Fibroblast of pulmonary artery (primary cell): ENCODE results near the gene POFUT2.
A peak's percentile ranks its signal among the peaks of the same experiment; 100 is the strongest.

Experiments used
- DNase-seq: peaks from one replicate; pipeline ENCODE4 v3.0.0-alpha.2; 2010; ENCODE audit warnings: low read depth
- H3K4me3 ChIP-seq: replicated peaks from 2 replicates; pipeline ENCODE4 v1.5.1; 2011; ENCODE audit warnings: low read depth, mild to moderate bottlenecking, control low read depth, low read length, moderate library complexity
- CTCF ChIP-seq: IDR thresholded peaks from 2 replicates; pipeline ENCODE4 v1.5.1; 2011; ENCODE audit warnings: mild to moderate bottlenecking, control low read depth, low read length, inconsistent platforms; ENCODE audit errors: missing control alignments

Gene POFUT2

GRCh38 chr21:45287438-45288391 lies at the start of gene POFUT2:
Gene POFUT2 (minus strand): TSS chr21:45287895. CDS start chr21:45287871, 24 bp downstream.
- peak; percentile 96 for DNase-seq
- no peak for TF ChIP-seq CTCF
- H3K4me3 ChIP-seq: peak within 1 kb of the TSS; percentile 76

GRCh38 chr21:45336870-45337269 lies 49.2 kb upstream of the POFUT2 start:
- TF ChIP-seq CTCF: no peak

GRCh38 chr21:45336535-45336810 lies 48.8 kb upstream of the POFUT2 start:
- no peak overlapping the region for H3K4me3 ChIP-seq
- TF ChIP-seq CTCF: no peak
- no peak for DNase-seq

More at GRCh38 chr21:45336870-45337269, 49.2 kb upstream of the POFUT2 start:
- H3K4me3 ChIP-seq: no peak overlapping the region
- DNase-seq: no peak

GRCh38 chr21:45335761-45336534 lies 48.3 kb upstream of the POFUT2 start:
- DNase-seq: no peak
- no peak for TF ChIP-seq CTCF
- no peak overlapping the region for H3K4me3 ChIP-seq

GRCh38 chr21:45335151-45335760 lies 47.6 kb upstream of the POFUT2 start:
- DNase-seq: no peak
- no peak for TF ChIP-seq CTCF
- no peak overlapping the region for H3K4me3 ChIP-seq

- no peak for TF ChIP-seq CTCF
- H3K4me3 ChIP-seq: no peak overlapping the region
- DNase-seq: no peak
Observed at GRCh38 chr21:45334591-45335081, 46.9 kb upstream of the POFUT2 start.
